Adrenal gland (tissue), 12 donors: ENCODE measurements around the gene INCENP. TPM values are rescaled to one million over a fixed set of nuclear protein-coding genes. Genes with fewer than 3 reads are reported as not detected.

Source experiments
- DNase-seq, 7 donors: peaks; one replicate each; pipeline ENCODE4 v3.0.0-alpha.2; 2019 to 2020
- H3K27ac ChIP-seq, 5 donors: fragments of 200-600 bp; sonication (generic) in 4 of 5; 1 replicate in 3 of 5; 2 replicates in 2 of 5; pipeline versions ENCODE4 v1.5.1 to v1.8.0; 2016 to 2020; ENCODE audit warnings: mild to moderate bottlenecking in 1 of 5
- H3K27me3 ChIP-seq: fragments of 200-600 bp; 2 replicates; pipeline ENCODE4 v1.8.0; 2021
- H3K36me3 ChIP-seq, 2 donors: fragments of 200-600 bp; replicated peaks in 1 of 2; 1 replicate in 1 of 2; 2 replicates in 1 of 2; pipeline versions ENCODE4 v1.5.1 to v1.8.0; 2018 to 2022
- H3K4me1 ChIP-seq, 2 donors: fragments of 200-600 bp; replicated peaks in 1 of 2; 1 replicate in 1 of 2; 2 replicates in 1 of 2; pipeline versions ENCODE4 v1.5.1 to v1.8.0; 2018 to 2021
- H3K4me3 ChIP-seq, 4 donors: fragments of 200-600 bp; sonication (generic) in 3 of 4; one replicate each; pipeline ENCODE4 v1.5.1; 2016 to 2018
- H3K9me3 ChIP-seq, 3 donors: fragments of 200-600 bp; sonication (generic) in 1 of 3; replicated peaks in 1 of 3; 1 replicate in 2 of 3; 2 replicates in 1 of 3; pipeline versions ENCODE4 v1.5.1 to v1.8.0; 2016 to 2021
- POLR2A ChIP-seq, 2 donors: fragments of 450-650 bp; IDR thresholded peaks; one replicate each; pipeline ENCODE4 v1.6.1; 2017; ENCODE audit warnings: antibody characterized with exemption in 2 of 2, mild to moderate bottlenecking in 2 of 2, moderate library complexity in 1 of 2
- WGBS, 4 donors: extraction: QIAGEN DNeasy Blood & Tissue Kit in 2 of 4; methylation state at CpG; one replicate each; pipeline versions ENCODE4 v1.1.5 to v1.1.7; 2013 to 2017; 5-methylcytosine and 5-hydroxymethylcytosine counted together
- intact Hi-C, 2 donors: fragments of 100-400 bp; cut with DNase I; formaldehyde crosslinking; loops; one replicate each; pipeline versions ENCODE4 v1.14.1 to v1.15.0; 2022 to 2023
- polyA plus RNA-seq, 3 donors: library from polyadenylated mRNA; stranded (reverse); fragments of 200-250 nt in 2 of 3; fragments of 350-450 nt in 1 of 3; fragmentation: Illumina TruSeq in 1 of 3; extraction: RNeasy Lipid Tissue Mini Kit (QIAGEN cat#74804) in 1 of 3; gene quantifications; one replicate each; pipeline ENCODE4 v1.2.3, GENCODE V29; 2013 to 2014
- total RNA-seq, 9 donors: library from RNA; depleted of rRNA in 4 of 9; stranded (reverse); fragments of >200 nt in 4 of 9; fragments of 120-200 nt in 1 of 9; fragmentation: NEBNext Ultra II Directional in 1 of 9; extraction: Animal tissue kit (Norgen Biotek cat#: 25700) in 1 of 9; gene quantifications; one replicate each; pipeline versions ENCODE4 v1.1.0 to v1.2.4, GENCODE V29; 2013 to 2023
- TF ChIP-seq, protein P1 (sequence below), 6 experiments: fragments of 450-650 bp in 4 of 6; fragments of 200-600 bp in 2 of 6; sonication (generic) in 1 of 6; IDR thresholded peaks; 1 replicate in 5 of 6; 2 replicates in 1 of 6; pipeline versions ENCODE4 v1.5.1 to v1.8.0; 2016 to 2021; ENCODE audit warnings: antibody characterized with exemption in 6 of 6, mild to moderate bottlenecking in 2 of 6, moderate library complexity in 1 of 6
- donor health status: healthy with polysubstance abuse.
- donor health status: Bipolar disorder and iron deficiency.
- donor health status: DM: yes; HTN: yes; CAD: no.
- donor health status: DM: no; HTN: no; CAD: no.
- donor health status: DM: no; HTN: no; CAD: no.
- donor health status: DM: yes; HTN: yes; CAD: no.

Gene INCENP
- total and polyA plus RNA-seq, 12 donors: 1.4 to 23.2 (median 13.8) TPM

DNA sequence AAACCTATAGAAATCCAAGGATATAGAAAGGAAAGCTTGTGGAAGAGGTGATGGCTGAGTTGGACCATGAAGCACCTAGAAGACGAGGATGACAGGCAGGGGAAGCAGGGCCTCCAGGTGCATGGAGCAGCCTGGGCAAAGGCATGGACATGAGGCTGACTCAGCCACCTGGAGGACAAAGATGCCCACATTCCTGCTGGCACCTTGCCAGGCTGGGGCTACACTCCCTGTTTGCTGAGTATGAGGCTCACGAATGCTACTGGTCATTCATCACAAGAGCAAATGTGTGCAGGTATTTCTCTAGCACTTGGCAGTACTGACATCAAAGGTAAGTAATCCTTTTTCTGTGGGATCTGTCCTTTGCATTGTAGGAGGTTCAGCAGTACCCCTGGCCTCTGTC, 77.6 kb downstream of the INCENP start:
- 48 to 74% (median 68%) methylated on average over 2 of the region's 2 CpGs for WGBS, 4 donors
- Histone ChIP-seq H3K27me3 (no peaks in the 10 kb centered on the region), H3K4me3 (no peak overlapping the region), H3K36me3 (no peaks in the 10 kb centered on the region), H3K9me3 (no peaks in the 10 kb centered on the region), H3K27ac (no peak overlapping the region), H3K4me1 (no peaks in the 10 kb centered on the region)
- no peak for DNase-seq
- intact Hi-C loops: no loop called here
- TF ChIP-seq POLR2A (IDR thresholded peaks at IDR 0.05): no peak
- TF ChIP-seq, protein P1, sequence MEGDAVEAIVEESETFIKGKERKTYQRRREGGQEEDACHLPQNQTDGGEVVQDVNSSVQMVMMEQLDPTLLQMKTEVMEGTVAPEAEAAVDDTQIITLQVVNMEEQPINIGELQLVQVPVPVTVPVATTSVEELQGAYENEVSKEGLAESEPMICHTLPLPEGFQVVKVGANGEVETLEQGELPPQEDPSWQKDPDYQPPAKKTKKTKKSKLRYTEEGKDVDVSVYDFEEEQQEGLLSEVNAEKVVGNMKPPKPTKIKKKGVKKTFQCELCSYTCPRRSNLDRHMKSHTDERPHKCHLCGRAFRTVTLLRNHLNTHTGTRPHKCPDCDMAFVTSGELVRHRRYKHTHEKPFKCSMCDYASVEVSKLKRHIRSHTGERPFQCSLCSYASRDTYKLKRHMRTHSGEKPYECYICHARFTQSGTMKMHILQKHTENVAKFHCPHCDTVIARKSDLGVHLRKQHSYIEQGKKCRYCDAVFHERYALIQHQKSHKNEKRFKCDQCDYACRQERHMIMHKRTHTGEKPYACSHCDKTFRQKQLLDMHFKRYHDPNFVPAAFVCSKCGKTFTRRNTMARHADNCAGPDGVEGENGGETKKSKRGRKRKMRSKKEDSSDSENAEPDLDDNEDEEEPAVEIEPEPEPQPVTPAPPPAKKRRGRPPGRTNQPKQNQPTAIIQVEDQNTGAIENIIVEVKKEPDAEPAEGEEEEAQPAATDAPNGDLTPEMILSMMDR (IDR thresholded peaks at IDR 0.05): no peak

Other genes starting within 250 kb of the INCENP start
- gene FADS3, start 232.5 kb upstream of the INCENP start, total RNA-seq: 100 to 1,000 TPM in 6 of 9 donors, 10 to 100 TPM in 3; 22.2 to 145 (median 105) TPM
- gene FADS3, start 232.5 kb upstream of the INCENP start, polyA plus RNA-seq: 100 to 1,000 TPM in 2 of 3 donors, 10 to 100 TPM in 1; 98.2 to 175 (median 103) TPM
- 10 to 100 TPM in 8 of 9 donors, 1 to 10 TPM in 1; 2.4 to 23.7 (median 19.4) TPM for gene RAB3IL1, start 206.4 kb upstream of the INCENP start, total RNA-seq
- gene RAB3IL1, start 206.4 kb upstream of the INCENP start, polyA plus RNA-seq: 10 to 100 TPM in 2 of 3 donors, 1 to 10 TPM in 1; 2.7 to 17.4 (median 15.5) TPM
- 1 to 10 TPM in 8 of 9 donors, under 1 TPM in 1; 0.44 to 5.2 (median 3.7) TPM for gene BEST1, start 173.7 kb upstream of the INCENP start, total RNA-seq
- gene BEST1, start 173.7 kb upstream of the INCENP start, polyA plus RNA-seq: 1 to 10 TPM; 1.4 to 6.8 (median 4.8) TPM
- gene FTH1, start 156.4 kb upstream of the INCENP start, total RNA-seq: 1,000 to 10,000 TPM in 8 of 9 donors, 100 to 1,000 TPM in 1; 530 to 5,565 (median 3,591) TPM
- 1,000 to 10,000 TPM; 2,586 to 4,544 (median 2,902) TPM for gene FTH1, start 156.4 kb upstream of the INCENP start, polyA plus RNA-seq
- not detected for gene SCGB1D1, start 66.2 kb downstream of the INCENP start, total RNA-seq
- not detected for gene SCGB1D1, start 66.2 kb downstream of the INCENP start, polyA plus RNA-seq
- gene SCGB2A1, start 84.7 kb downstream of the INCENP start, total RNA-seq: not detected
- not detected for gene SCGB2A1, start 84.7 kb downstream of the INCENP start, polyA plus RNA-seq
- 1 to 10 TPM in 3 of 9 donors, under 1 TPM in 1, not detected in 5; 0.54 to 4.9 (median 2.6) TPM for gene SCGB1D2, start 118.2 kb downstream of the INCENP start, total RNA-seq
- 10 to 100 TPM in 1 of 3 donors, 1 to 10 TPM in 2; 2.0 to 13.3 (median 5.8) TPM for gene SCGB1D2, start 118.2 kb downstream of the INCENP start, polyA plus RNA-seq
- gene SCGB2A2, start 146.1 kb downstream of the INCENP start, total RNA-seq: not detected
- not detected for gene SCGB2A2, start 146.1 kb downstream of the INCENP start, polyA plus RNA-seq
- gene SCGB1D4, start 175.1 kb downstream of the INCENP start, total RNA-seq: not detected
- not detected for gene SCGB1D4, start 175.1 kb downstream of the INCENP start, polyA plus RNA-seq
- 10 to 100 TPM in 1 of 9 donors, 1 to 10 TPM in 7, under 1 TPM in 1; 0.48 to 17.2 (median 4.8) TPM for gene ASRGL1, start 213.4 kb downstream of the INCENP start, total RNA-seq
- gene ASRGL1, start 213.4 kb downstream of the INCENP start, polyA plus RNA-seq: 1 to 10 TPM; 3.6 to 6.8 (median 4.0) TPM